ENCODE data around the gene TCF12. TPM values are rescaled to one million over a fixed set of nuclear protein-coding genes. Genes with fewer than 3 reads are reported as not detected.

TCF12 gene
- polyA plus RNA-seq, 1 donor (not counting 4 experiments of a cell fraction or from before 2014, with no cell fraction given), result 48.3 TPM

- H3K4me1 ChIP-seq (ENCODE audit: control insufficient read depth, extremely low read depth, insufficient read depth, low read length), result no peaks in the 10 kb centered on the region
- FAIRE-seq (no peak), DNase-seq (ENCODE audit: low read depth, low spot score) (no peak)
- no peak overlapping the region for H3K9ac ChIP-seq (ENCODE audit: control insufficient read depth, extremely low read depth, insufficient read depth, low read length)
- no peak overlapping the region for H3K27ac ChIP-seq (ENCODE audit: control insufficient read depth, insufficient read depth, low read length)
- no peak for TF ChIP-seq CTCF (optimal IDR thresholded peaks at IDR 0.05 in 1 of 3, IDR thresholded peaks at IDR 0.05 in 1 of 3, conservative IDR thresholded peaks at IDR 0.05 in 1 of 3; ENCODE audit: extremely low read depth in 1 of 3, insufficient read depth in 2 of 3, low read length in 3 of 3)
- TF ChIP-seq EZH2 (IDR thresholded peaks at IDR 0.05; ENCODE audit: low read length), result no peak
- no peaks in the 10 kb centered on the region for H4K20me1 ChIP-seq (ENCODE audit: control insufficient read depth, extremely low read depth, insufficient read depth, low read length)
- H3K9me1 ChIP-seq (ENCODE audit: control insufficient read depth, extremely low read depth, insufficient read depth, low read length), result no peaks in the 10 kb centered on the region
- H3K9me3 ChIP-seq (ENCODE audit: control insufficient read depth, low read depth, low read length), result no peaks in the 10 kb centered on the region
- H3K79me2 ChIP-seq (ENCODE audit: control insufficient read depth, insufficient read depth, low read length), result no peaks in the 10 kb centered on the region
- dilution Hi-C loops (cut with MboI; ENCODE audit: extremely low pct_ligation_motif_present, low sequenced_read_pairs), result no loop called here
- H3K4me3 ChIP-seq (ENCODE audit: control insufficient read depth in 2 of 3, extremely low read depth in 1 of 3, insufficient read depth in 2 of 3, low read depth in 1 of 3, low read length in 3 of 3), result no peak overlapping the region
- H3K27me3 ChIP-seq (ENCODE audit: control insufficient read depth, extremely low read depth, insufficient read depth, low read length), result no peaks in the 10 kb centered on the region
- no peak overlapping the region for H3K4me2 ChIP-seq (ENCODE audit: control insufficient read depth, extremely low read depth, insufficient read depth, low read depth, low read length)
- H3K36me3 ChIP-seq (ENCODE audit: control insufficient read depth in 2 of 2, extremely low read depth in 1 of 2, insufficient read depth in 2 of 2, low read length in 2 of 2), result peaks cover 6 to 12% of the 10 kb centered on the region in 2 experiments
- H2AFZ ChIP-seq (ENCODE audit: control insufficient read depth, low read length), result no peak overlapping the region
Observed at GRCh38 chr15:57288926-57289580, 370.6 kb downstream of the TCF12 start.

GRCh38 chr15:57290187-57290586 lies 371.7 kb downstream of the TCF12 start:
- H3K4me1 ChIP-seq (ENCODE audit: control insufficient read depth, extremely low read depth, insufficient read depth, low read length), result no peaks in the 10 kb centered on the region
- no peak for FAIRE-seq
- no peak overlapping the region for H3K4me3 ChIP-seq (ENCODE audit: control insufficient read depth in 2 of 3, extremely low read depth in 1 of 3, insufficient read depth in 2 of 3, low read depth in 1 of 3, low read length in 3 of 3)
- no peak overlapping the region for H2AFZ ChIP-seq (ENCODE audit: control insufficient read depth, low read length)
- H3K9me1 ChIP-seq (ENCODE audit: control insufficient read depth, extremely low read depth, insufficient read depth, low read length), result no peaks in the 10 kb centered on the region
- peaks cover 5 to 12% of the 10 kb centered on the region in 2 experiments for H3K36me3 ChIP-seq (ENCODE audit: control insufficient read depth in 2 of 2, extremely low read depth in 1 of 2, insufficient read depth in 2 of 2, low read length in 2 of 2)
- no peaks in the 10 kb centered on the region for H3K9me3 ChIP-seq (ENCODE audit: control insufficient read depth, low read depth, low read length)
- H3K4me2 ChIP-seq (ENCODE audit: control insufficient read depth, extremely low read depth, insufficient read depth, low read depth, low read length), result no peak overlapping the region
- dilution Hi-C loops (cut with MboI; ENCODE audit: extremely low pct_ligation_motif_present, low sequenced_read_pairs), result no loop called here
- H3K79me2 ChIP-seq (ENCODE audit: control insufficient read depth, insufficient read depth, low read length), result no peaks in the 10 kb centered on the region
- DNase-seq (ENCODE audit: low read depth, low spot score), result no peak
- TF ChIP-seq EZH2 (IDR thresholded peaks at IDR 0.05; ENCODE audit: low read length), result no peak
- no peak for TF ChIP-seq CTCF (optimal IDR thresholded peaks at IDR 0.05 in 1 of 3, IDR thresholded peaks at IDR 0.05 in 1 of 3, conservative IDR thresholded peaks at IDR 0.05 in 1 of 3; ENCODE audit: extremely low read depth in 1 of 3, insufficient read depth in 2 of 3, low read length in 3 of 3)
- H3K9ac ChIP-seq (ENCODE audit: control insufficient read depth, extremely low read depth, insufficient read depth, low read length), result no peak overlapping the region
- no peak overlapping the region for H3K27ac ChIP-seq (ENCODE audit: control insufficient read depth, insufficient read depth, low read length)
- no peaks in the 10 kb centered on the region for H3K27me3 ChIP-seq (ENCODE audit: control insufficient read depth, extremely low read depth, insufficient read depth, low read length)
- no peaks in the 10 kb centered on the region for H4K20me1 ChIP-seq (ENCODE audit: control insufficient read depth, extremely low read depth, insufficient read depth, low read length)

Data from keratinocyte (primary cell).